ENCODE data around the gene ACE2. TPM values are rescaled to one million over a fixed set of nuclear protein-coding genes. Genes with fewer than 3 reads are reported as not detected.

Gene ACE2
- total RNA-seq, 1 donor from 2014 or later, result 0.11 TPM

- no peaks in the 10 kb centered on the region for H3K4me1 ChIP-seq
- no peak overlapping the region for H3K27ac ChIP-seq
- H3K36me3 ChIP-seq, result no peaks in the 10 kb centered on the region
- no peaks in the 10 kb centered on the region for H3K9me3 ChIP-seq
- no peak overlapping the region for H3K4me3 ChIP-seq
- intact Hi-C loops (cut with DNase I), result no loop called here
- H3K27me3 ChIP-seq, result no peaks in the 10 kb centered on the region
- DNase-seq (ENCODE audit: low spot score in 2 of 2), result no peak
- no peak for TF ChIP-seq CTCF (IDR thresholded peaks at IDR 0.05)
Measured at GRCh38 chrX:15549189-15550012, 51.4 kb downstream of the ACE2 start.

GRCh38 chrX:15547356-15547755 is 53.4 kb downstream of the ACE2 start:
- TF ChIP-seq CTCF (IDR thresholded peaks at IDR 0.05), result no peak
- Histone ChIP-seq H3K36me3 (no peaks in the 10 kb centered on the region), H3K27me3 (no peaks in the 10 kb centered on the region), H3K4me1 (no peaks in the 10 kb centered on the region), H3K4me3 (no peak overlapping the region), H3K27ac (no peak overlapping the region), H3K9me3 (no peaks in the 10 kb centered on the region)
- intact Hi-C loops (cut with DNase I), result no loop called here
- no peak for DNase-seq (ENCODE audit: low spot score in 2 of 2)

GRCh38 chrX:15546745-15547144 is 54.0 kb downstream of the ACE2 start:
- no peak for TF ChIP-seq CTCF (IDR thresholded peaks at IDR 0.05)
- no peaks in the 10 kb centered on the region for H3K27me3 ChIP-seq
- no peaks in the 10 kb centered on the region for H3K4me1 ChIP-seq
- no peak for DNase-seq (ENCODE audit: low spot score in 2 of 2)
- intact Hi-C loops (cut with DNase I), result no loop called here
- H3K4me3 ChIP-seq, result no peak overlapping the region
- no peak overlapping the region for H3K27ac ChIP-seq
- H3K9me3 ChIP-seq, result no peaks in the 10 kb centered on the region
- H3K36me3 ChIP-seq, result no peaks in the 10 kb centered on the region

GRCh38 chrX:15530318-15530717 is 70.4 kb downstream of the ACE2 start:
- Histone ChIP-seq H3K27me3 (no peaks in the 10 kb centered on the region), H3K4me3 (no peak overlapping the region), H3K27ac (no peak overlapping the region), H3K9me3 (no peaks in the 10 kb centered on the region), H3K36me3 (no peaks in the 10 kb centered on the region), H3K4me1 (no peaks in the 10 kb centered on the region)
- no peak for DNase-seq (ENCODE audit: low spot score in 2 of 2)
- no peak for TF ChIP-seq CTCF (IDR thresholded peaks at IDR 0.05)
- intact Hi-C loops (cut with DNase I), result no loop called here

- no peak for DNase-seq (ENCODE audit: low spot score in 2 of 2)
- Histone ChIP-seq H3K36me3 (no peaks in the 10 kb centered on the region), H3K4me1 (no peaks in the 10 kb centered on the region), H3K9me3 (no peaks in the 10 kb centered on the region), H3K4me3 (no peak overlapping the region), H3K27ac (no peak overlapping the region), H3K27me3 (no peaks in the 10 kb centered on the region)
- TF ChIP-seq CTCF (IDR thresholded peaks at IDR 0.05), result no peak
- intact Hi-C loops (cut with DNase I), result no loop called here
Measured at GRCh38 chrX:15529165-15529564, 71.6 kb downstream of the ACE2 start.
